HG02798 (cell line): ENCODE results near the gene MAST4.

Experiments used
- ATAC-seq: cut with Tn5 transposase; IDR thresholded peaks from one replicate; pipeline ENCODE4 v1.9.1; 2021; ENCODE audit warnings: mild to moderate bottlenecking; ENCODE audit not compliant: unreplicated experiment, poor library complexity

Gene MAST4

GRCh38 chr5:67025457-67025856 is 429.3 kb downstream of the MAST4 start:
- no peak for ATAC-seq

DNA sequence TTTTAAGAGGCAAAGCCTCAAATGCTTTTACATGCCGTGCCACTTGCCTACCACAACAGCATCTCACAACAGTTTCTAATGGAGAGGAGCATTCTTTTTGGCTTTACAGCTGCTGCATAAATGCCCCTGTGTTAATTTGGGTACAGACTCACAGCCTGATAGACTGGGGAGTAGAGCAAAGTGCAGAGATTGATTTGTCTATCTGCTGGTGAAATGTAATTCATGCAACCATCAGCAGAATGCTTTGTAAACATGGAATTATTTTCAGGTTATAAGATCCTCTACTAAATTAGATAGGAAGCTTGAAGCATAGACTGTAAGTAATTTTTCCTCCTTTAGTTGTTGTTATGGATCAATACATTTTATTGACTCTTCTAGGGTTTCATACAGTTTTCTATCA is 430.1 kb downstream of the MAST4 start:
- no peak for ATAC-seq

DNA sequence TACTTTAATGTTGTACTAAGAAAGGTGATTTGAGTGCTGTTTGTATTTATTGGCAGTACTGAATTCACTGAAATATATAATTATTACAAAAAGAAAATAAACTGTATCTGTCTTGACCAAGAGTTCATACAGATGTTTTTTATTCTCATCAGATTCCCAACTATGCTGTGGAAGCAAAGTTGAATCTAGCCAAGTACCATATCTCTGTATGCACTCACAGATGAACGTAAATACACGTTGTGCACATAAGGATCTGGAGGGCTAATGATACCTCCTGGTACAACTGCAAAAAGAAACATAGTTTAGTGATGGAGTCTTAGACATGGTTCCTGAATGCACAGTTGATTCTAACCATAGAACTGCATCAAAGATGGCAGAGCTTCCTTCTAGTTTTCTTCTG is 431.0 kb downstream of the MAST4 start:
- no peak for ATAC-seq

DNA sequence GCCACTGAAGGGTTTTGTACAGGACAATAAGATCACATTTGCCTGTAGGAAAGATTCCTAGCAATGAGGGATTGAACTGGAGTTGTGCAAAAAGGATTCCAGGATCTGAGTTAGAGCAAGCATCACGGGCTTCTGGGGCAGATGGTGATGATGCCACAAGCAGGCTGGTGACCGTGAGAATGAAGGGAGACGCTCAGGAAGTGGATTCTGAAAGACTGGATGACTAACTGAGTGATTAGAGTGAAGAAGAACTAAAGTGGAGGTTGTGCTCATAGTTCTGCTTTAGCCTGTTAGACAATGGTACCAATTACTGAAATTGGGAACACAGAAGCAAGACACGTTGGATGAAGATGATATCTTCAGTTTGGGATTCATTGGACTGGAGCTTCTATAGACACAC is 432.2 kb downstream of the MAST4 start:
- no peak for ATAC-seq

- ATAC-seq: no peak
Observed at GRCh38 chr5:67028941-67029340, 432.7 kb downstream of the MAST4 start.

DNA sequence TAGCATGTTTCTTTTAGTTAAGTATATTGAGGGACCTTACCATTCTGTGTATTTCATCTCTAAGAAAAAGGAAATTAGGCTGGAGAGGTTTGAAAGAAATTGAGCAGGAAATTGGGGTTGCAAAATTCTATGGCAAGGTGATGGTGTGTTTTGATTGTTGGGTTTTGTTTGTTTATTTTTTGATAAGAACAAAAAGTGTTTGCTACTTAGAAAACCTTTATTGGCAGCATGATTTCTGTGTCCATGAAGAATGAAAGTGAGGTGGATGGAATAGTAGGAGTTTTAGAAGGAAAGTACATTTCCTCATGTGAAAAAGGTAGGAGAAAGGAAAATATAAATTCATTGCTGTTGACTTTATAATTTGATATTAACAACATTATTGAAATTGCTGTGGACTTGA is 433.3 kb downstream of the MAST4 start:
- no peak for ATAC-seq

- no peak for ATAC-seq
Observed at GRCh38 chr5:67030289-67031056, 434.3 kb downstream of the MAST4 start.

GRCh38 chr5:67031057-67031443 is 434.9 kb downstream of the MAST4 start:
- no peak for ATAC-seq

- no peak for ATAC-seq
Observed at GRCh38 chr5:67031692-67032091, 435.5 kb downstream of the MAST4 start.

DNA sequence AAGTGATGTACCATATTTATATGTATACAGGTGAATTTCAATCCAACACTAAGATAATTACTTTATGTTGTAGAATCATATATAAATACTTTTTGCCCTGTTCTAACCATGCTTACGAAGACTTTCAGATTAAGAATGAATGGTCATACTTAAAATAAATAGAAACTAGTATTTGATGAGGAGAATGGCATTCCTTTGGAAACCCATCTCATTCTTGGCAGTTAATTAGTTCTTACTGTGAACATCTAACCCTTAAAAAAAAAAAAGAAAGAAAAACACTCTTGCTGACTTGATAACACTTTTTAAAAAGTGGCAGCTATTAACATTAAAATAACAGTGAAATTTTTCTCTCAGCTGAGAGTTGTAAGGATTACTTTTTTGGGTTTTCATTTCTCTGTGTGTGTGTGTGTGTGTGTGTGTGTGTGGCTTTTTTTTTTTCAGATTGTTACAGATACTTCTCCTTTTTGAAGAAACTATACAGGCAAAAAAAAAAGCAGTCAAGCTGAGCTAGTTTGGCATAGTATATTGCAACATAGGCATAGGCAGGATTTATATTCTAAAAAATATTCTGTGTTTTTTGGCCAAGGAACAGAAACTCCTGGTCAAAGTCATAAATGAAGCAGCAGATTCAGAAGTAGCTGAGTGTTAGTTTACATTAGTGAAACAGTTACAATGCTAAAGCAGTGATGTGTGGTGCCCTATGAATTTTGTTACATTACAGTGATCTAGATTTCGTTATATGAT is 436.9 kb downstream of the MAST4 start:
- no peak for ATAC-seq

GRCh38 chr5:67033880-67034651 is 437.9 kb downstream of the MAST4 start:
- no peak for ATAC-seq

DNA sequence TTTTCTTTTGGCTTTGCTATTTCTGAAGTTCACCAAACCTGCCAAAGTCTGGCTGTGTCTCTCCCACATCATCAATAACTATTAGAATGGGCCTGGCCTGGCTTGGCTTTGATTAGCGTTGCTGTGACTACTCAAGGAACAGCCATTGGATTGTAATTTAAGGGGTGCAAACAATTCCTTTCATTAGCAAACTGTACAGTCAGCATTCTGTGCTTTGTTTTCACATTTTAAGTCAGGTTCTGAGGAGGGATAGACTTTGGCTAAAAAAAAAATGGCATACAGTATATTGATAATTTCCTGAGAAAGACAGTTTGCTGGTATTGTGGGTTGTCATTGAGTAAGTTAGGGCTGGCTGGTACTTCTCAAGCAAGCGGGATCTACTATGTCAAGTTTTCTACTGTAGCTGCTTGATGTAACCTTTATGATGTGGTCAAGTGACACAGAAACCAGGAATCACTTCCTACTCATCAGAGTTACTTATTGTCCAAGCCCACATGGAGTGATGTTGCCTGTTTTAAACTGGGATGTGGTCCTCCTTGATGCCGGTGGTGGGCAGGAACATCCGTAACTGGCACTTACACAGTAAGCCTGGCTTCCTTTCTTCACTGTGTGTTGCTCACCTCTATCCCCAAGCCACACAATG is 439.0 kb downstream of the MAST4 start:
- ATAC-seq: no peak

DNA sequence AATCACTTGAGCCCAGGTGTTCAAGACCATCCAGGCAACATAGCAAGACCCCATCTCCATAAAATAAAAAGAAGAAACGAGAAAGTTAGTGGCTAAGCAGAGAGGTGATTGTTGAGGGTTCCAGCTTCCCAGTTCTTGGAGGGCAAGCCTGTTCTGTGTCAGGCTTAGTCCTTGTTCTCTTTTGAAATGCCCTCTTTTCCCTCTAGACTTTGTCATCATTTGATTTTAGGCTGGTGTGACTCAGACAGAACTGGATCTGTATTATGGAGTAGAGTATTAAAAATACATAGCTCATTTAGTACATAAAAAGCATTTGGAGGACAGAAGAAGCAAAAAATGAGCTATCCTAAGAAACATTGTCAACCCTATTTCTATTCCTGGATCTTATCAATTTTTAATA is 441.0 kb downstream of the MAST4 start:
- ATAC-seq: no peak

DNA sequence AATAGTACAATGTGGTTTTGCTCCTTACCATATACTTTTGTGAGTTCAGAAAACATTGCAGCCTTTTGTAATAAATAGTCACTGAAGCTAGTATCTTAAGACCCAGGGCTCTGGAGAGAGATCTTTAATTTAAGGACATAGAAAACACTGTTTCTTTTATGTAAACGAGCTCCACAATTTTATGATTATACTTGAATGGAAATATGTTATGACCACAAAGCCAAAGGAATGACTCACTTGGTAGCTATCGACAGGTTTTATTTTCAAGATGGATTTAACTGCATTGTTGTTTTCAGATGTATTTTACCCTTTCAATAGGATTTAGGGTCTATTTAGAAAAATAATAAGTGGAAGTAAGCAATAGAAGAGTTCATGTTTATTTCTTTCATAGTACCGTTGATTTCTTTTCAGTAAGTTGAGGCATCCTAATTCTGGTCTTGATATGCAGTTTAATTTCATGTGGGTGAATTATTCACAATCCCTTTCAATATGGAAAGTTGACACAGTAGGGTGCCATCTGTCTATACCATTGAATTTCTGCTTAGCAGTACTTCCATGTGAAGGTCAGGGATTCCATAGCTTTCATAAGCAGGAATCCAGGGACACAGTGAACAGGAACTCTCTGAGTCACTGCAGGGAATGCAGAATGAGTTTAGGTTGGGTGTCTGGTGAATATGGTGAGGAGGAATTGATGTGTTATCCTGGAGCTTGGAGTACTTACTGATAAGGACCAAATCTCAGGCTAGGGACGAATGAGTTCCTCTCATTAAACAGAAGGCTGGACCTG is 442.8 kb downstream of the MAST4 start:
- ATAC-seq: no peak

- ATAC-seq: no peak
Observed at GRCh38 chr5:67042176-67043003, 446.2 kb downstream of the MAST4 start.

- ATAC-seq: no peak
Observed at GRCh38 chr5:67043796-67044511, 447.8 kb downstream of the MAST4 start.

DNA sequence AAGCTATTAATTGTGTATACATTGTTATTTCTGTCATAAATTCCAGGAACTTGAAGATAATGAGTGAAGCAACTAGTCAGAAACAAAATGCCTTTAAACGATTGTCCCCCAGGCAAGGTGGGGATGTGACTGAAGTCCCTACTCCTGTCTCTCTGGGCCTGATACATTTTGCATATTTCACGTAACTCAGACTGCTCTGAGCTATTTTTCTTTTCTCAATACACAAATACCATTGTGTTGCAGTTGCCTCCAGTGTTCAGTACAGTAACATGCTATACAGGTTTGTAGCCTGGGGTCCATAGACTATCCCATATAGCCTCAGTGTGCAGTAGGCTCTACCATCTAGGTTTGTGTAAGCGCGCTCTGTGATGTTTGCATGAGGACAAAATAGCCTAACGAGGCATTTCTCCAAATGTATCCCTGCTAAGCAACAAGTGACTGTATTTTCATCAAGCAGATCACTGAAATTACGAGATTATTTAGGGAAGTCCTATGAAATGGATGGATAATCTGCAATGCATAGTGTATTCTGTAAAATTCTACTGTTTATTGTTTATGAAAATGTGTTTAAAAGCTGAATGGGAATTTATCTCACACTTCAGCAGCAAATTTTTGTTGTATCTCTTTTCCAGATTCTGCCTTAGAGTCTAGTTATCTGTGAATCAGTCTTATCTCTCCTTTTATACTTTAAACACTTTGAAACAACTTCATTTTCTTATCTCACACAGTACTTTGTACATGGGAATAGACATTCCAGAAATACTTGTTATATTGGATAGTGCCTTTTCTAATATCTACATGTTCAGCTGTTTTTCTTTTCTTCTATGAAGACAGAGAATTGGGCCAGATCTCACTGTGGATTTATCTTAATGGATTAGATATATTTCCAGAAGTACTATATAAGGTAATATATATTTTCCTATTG is 449.9 kb downstream of the MAST4 start:
- ATAC-seq: no peak
